Heart right ventricle (tissue), 16 donors: Measurements from ENCODE around the gene BBS1. TPM values are rescaled to one million over a fixed set of nuclear protein-coding genes. Genes with fewer than 3 reads are reported as not detected.

Source experiments
- ATAC-seq, 8 donors: fragments of 200-7000 bp; cut with Tn5 transposase; one replicate each; pipeline ENCODE4 v1.9.1; 2020; ENCODE audit warnings: mild to moderate bottlenecking in 8 of 8, moderate library complexity in 8 of 8, moderate number of reproducible peaks in 1 of 8
- DNase-seq, 2 donors: peaks; one replicate each; pipeline ENCODE4 v3.0.0-alpha.2; 2020
- H3K27ac ChIP-seq, 10 donors: fragments of 200-600 bp; sonication (generic) in 2 of 10; one replicate each; pipeline versions ENCODE4 v1.5.0 to v1.8.0; 2020 to 2022; ENCODE audit warnings: mild to moderate bottlenecking in 3 of 10
- H3K27me3 ChIP-seq, 7 donors: fragments of 200-600 bp; one replicate each; pipeline ENCODE4 v1.8.0; 2021 to 2022; ENCODE audit warnings: mild to moderate bottlenecking in 2 of 7
- H3K36me3 ChIP-seq, 9 donors: fragments of 200-600 bp; sonication (generic) in 1 of 9; one replicate each; pipeline versions ENCODE4 v1.5.0 to v1.8.0; 2020 to 2022; ENCODE audit warnings: mild to moderate bottlenecking in 2 of 9
- H3K4me1 ChIP-seq, 9 donors: fragments of 200-600 bp; sonication (generic) in 1 of 9; one replicate each; pipeline versions ENCODE4 v1.5.0 to v1.8.0; 2020 to 2022; ENCODE audit warnings: mild to moderate bottlenecking in 4 of 9
- H3K4me3 ChIP-seq, 10 donors: fragments of 200-600 bp; sonication (generic) in 2 of 10; one replicate each; pipeline versions ENCODE4 v1.5.0 to v1.8.0; 2020 to 2022; ENCODE audit warnings: mild to moderate bottlenecking in 7 of 10, moderate library complexity in 2 of 10
- H3K9me3 ChIP-seq, 11 donors: fragments of 200-600 bp in 10 of 11; sonication (generic) in 2 of 11; one replicate each; pipeline versions ENCODE4 v1.5.0 to v1.8.0; 2013 to 2022; ENCODE audit warnings: mild to moderate bottlenecking in 2 of 11, control low read depth in 1 of 11, moderate library complexity in 1 of 11
- CTCF ChIP-seq, 9 donors: fragments of 200-600 bp; sonication (generic) in 2 of 9; IDR thresholded peaks; one replicate each; pipeline versions ENCODE4 v1.5.0 to v1.8.0; 2021 to 2022; ENCODE audit warnings: antibody characterized with exemption in 9 of 9, mild to moderate bottlenecking in 5 of 9, moderate library complexity in 1 of 9
- WGBS, 2 donors: extraction: QIAGEN DNeasy Blood & Tissue Kit; methylation state at CpG; one replicate each; pipeline ENCODE4 v1.1.7; 2013; ENCODE audit warnings: inconsistent platforms in 1 of 2; 5-methylcytosine and 5-hydroxymethylcytosine counted together
- intact Hi-C, 10 donors: fragments of 100-400 bp; cut with DNase I; formaldehyde crosslinking; loops; one replicate each; pipeline versions ENCODE4 v1.11.1 to v1.14.2; 2022
- polyA plus RNA-seq, 2 donors: library from polyadenylated mRNA; stranded (reverse); fragments of 200-250 nt; gene quantifications; one replicate each; pipeline ENCODE4 v1.2.3, GENCODE V29; 2013
- total RNA-seq, 10 donors: library from RNA; stranded (reverse); fragmentation: NEBNext Ultra II Directional in 3 of 10; extraction: Animal tissue kit (Norgen Biotek cat#: 25700) in 3 of 10; gene quantifications; one replicate each; pipeline versions ENCODE4 v1.2.1 to v1.2.4, GENCODE V29; 2021 to 2023
- donor health status: Arrhythmogenic right ventricular cardiomyopathy.
- donor health status: ischemic (EF 13 %, LVEDD 7.1; RV severe dilation, severe dysfunction).
- donor health status: healthy with polysubstance abuse.
- donor health status: DM: no; HTN: yes; CAD: no.
- donor health status: DM: no; HTN: no; CAD: no.
- donor health status: ischemic (EF 25% LVEDD 6.9; RV normal size, moderate dysfunction).
- donor health status: ischemic (EF 25% LVEDD 5.7; RV mildly dilated, moderate dysfunction).
- donor health status: healthy.
- donor health status: DM: yes; HTN: yes; CAD: no.
- donor health status: Ischemic cardiomyopathy.
- donor health status: ischemic (EF 35%, LVEDD 5.7; RV mildly dilated, moderate dysfunction).
- donor health status: nonischemic (EF 11% LVEDD 7.7; RV severe dilation, severe dysfunction).
- donor health status: DM: yes; HTN: yes; CAD: no.
- donor health status: PGD.
- donor health status: ischemic (EF 29% LVEDD 5.4; RV normal size, mild dysfunction).
- donor health status: nonischemic (EF 23%, LVEDD 6.1; RV moderate dilation, normal function).

BBS1 gene
- total and polyA plus RNA-seq, 12 donors, result 9.6 to 23.9 (median 16.8) TPM

GRCh38 chr11:66546966-66547661, 36.7 kb downstream of the BBS1 start:
- no peak for DNase-seq

GRCh38 chr11:66547662-66548009, 37.2 kb downstream of the BBS1 start:
- Histone ChIP-seq H3K36me3 (peaks cover 0 to 9% (median 0%) of the 10 kb centered on the region in 9 donors), H3K27ac (no peak overlapping the region), H3K27me3 (no peaks in the 10 kb centered on the region), H3K4me1 (peaks cover 3 to 39% (median 31%) of the 10 kb centered on the region in 9 donors), H3K4me3 (no peak overlapping the region), H3K9me3 (no peaks in the 10 kb centered on the region)
- no peak for TF ChIP-seq CTCF (IDR thresholded peaks at IDR 0.05)
- ATAC-seq, result no peak
- intact Hi-C loops, result loop anchor here in 2 of 10 donors (2.0 to 10.0 kb wide), 2 partner anchors 21 to 897 kb away; partner anchors contain the start of genes CORO1B (in 1 of the 2) and CTSF (in 1 of the 2)
- DNase-seq, result no peak
- WGBS, 2 donors, result 43 to 47% methylated on average over 5 of the region's 5 CpGs

More at GRCh38 chr11:66546966-66547661, 36.7 kb downstream of the BBS1 start:
- no peaks in the 10 kb centered on the region for H3K9me3 ChIP-seq
- intact Hi-C loops, result loop anchor here in 2 of 10 donors (1.0 to 10.0 kb wide), 3 partner anchors 22 to 898 kb away; partner anchors contain the start of genes BBS1 (in 1 of the 2), CORO1B (in 1 of the 2) and CTSF (in 1 of the 2)
- H3K27me3 ChIP-seq, result no peaks in the 10 kb centered on the region
- H3K36me3 ChIP-seq, result peaks cover 0 to 14% (median 3%) of the 10 kb centered on the region in 9 donors
- peak overlapping the region in 1 of 10 donors; percentile 28 for H3K27ac ChIP-seq
- ATAC-seq, result no peak
- H3K4me1 ChIP-seq, result peaks cover 3 to 44% (median 31%) of the 10 kb centered on the region in 9 donors
- H3K4me3 ChIP-seq, result peak overlapping the region in 6 of 10 donors; percentile 73 to 98 (median 92)
- 24 to 29% methylated on average over 18 of the region's 18 CpGs for WGBS, 2 donors
- TF ChIP-seq CTCF (IDR thresholded peaks at IDR 0.05), result no peak

GRCh38 chr11:66548041-66548440, 37.6 kb downstream of the BBS1 start:
- intact Hi-C loops, result loop anchor here in 1 of 10 donors (10.0 kb wide), 1 partner anchor 897 kb away; the partner anchor contains the start of gene CORO1B
- TF ChIP-seq CTCF (IDR thresholded peaks at IDR 0.05), result no peak
- Histone ChIP-seq H3K4me3 (no peak overlapping the region), H3K27ac (no peak overlapping the region), H3K4me1 (peaks cover 3 to 36% (median 31%) of the 10 kb centered on the region in 9 donors), H3K9me3 (no peaks in the 10 kb centered on the region), H3K27me3 (no peaks in the 10 kb centered on the region), H3K36me3 (peaks cover 0 to 5% (median 0%) of the 10 kb centered on the region in 9 donors)
- DNase-seq, result no peak
- 55 to 62% methylated on average over 11 of the region's 11 CpGs for WGBS, 2 donors
- ATAC-seq, result no peak

GRCh38 chr11:66548774-66549630, 38.6 kb downstream of the BBS1 start:
- WGBS, 2 donors, result 54 to 56% methylated on average over 16 of the region's 16 CpGs
- peaks cover under 1 to 27% (median 24%) of the 10 kb centered on the region in 9 donors for H3K4me1 ChIP-seq
- ATAC-seq (no peak), DNase-seq (no peak)
- H3K4me3 ChIP-seq, result no peak overlapping the region
- no peaks in the 10 kb centered on the region for H3K36me3 ChIP-seq
- H3K27ac ChIP-seq, result no peak overlapping the region
- no peaks in the 10 kb centered on the region for H3K27me3 ChIP-seq
- no peak for TF ChIP-seq CTCF (IDR thresholded peaks at IDR 0.05)
- intact Hi-C loops, result loop anchor here in 1 of 10 donors (10.0 kb wide), 1 partner anchor 896 kb away; the partner anchor contains the start of gene CORO1B
- H3K9me3 ChIP-seq, result no peaks in the 10 kb centered on the region
